LoVo (cell line): ENCODE results near the gene FXYD5.

ENCODE experiments used
- DNase-seq: peaks from one replicate; pipeline ENCODE4 v3.0.0-alpha.2; 2016; ENCODE audit warnings: low spot score

The FXYD5 gene

DNA sequence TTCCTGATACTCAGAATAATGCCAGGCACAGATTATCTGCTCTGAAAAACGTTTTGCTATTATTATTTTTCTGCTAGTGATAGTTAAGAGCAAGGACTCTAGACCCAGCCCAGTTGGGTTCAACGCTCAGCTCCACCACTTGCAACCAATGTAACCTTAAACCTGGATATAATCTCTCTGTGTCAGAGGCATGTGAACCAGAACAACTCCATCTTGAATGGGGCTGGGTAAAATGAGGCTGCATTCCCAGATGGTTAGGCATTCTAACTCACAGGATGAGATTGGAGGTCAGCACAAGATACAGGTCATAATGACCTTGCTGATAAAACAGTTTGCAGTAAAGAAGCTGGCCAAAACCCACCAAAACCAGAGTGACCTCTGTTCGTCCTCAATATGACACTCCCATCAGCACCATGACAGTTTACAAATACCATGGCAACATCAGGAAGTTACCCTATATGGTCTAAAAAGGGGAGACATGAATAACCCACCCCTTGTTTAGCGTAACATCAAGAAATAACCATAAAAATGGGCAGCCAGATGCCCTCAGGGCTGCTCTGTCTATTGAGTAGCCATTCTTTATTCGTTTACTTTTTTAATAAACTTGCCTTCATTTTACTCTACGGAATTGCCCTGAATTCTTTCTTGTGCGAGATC is 60.4 kb downstream of the FXYD5 start:
- no peak for DNase-seq

DNA sequence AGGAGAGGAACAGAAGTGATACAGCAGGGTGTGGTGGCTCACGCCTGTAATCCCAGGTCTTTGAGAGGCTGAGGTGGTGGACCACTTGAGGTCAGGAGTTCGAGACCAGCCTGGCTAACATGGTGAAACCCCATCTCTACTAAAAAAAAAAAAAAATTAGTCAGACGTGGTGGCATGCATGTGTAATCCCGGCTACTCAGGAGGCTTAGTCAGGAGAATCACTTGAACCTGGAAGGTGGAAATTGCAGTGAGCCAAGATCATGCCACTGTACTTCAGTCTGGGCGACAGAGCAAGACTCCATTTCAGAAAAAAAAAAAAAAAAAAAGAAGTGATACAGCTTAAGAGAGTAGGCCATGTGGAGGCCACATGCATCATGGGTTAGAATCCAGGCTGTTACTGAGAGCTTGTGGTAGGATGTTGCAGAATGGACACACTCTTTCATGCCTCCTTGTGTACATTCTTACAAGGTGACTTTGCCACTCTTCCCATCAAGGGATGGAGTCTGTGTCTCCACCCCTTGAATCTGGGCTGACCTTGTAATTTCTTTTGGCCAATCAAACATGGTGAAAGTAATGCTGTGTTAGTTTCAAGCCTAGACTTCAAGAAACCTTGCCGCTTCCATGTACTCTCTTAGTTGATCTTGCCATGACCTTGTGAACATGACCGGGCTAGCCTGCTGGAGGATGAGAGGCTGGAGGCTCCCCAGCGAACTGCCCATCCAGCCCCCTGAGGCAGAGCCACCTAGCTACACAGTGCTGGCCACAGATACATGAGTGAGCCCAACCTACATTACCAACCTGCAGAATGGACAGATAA is 61.7 kb downstream of the FXYD5 start:
- DNase-seq = no peak

DNA sequence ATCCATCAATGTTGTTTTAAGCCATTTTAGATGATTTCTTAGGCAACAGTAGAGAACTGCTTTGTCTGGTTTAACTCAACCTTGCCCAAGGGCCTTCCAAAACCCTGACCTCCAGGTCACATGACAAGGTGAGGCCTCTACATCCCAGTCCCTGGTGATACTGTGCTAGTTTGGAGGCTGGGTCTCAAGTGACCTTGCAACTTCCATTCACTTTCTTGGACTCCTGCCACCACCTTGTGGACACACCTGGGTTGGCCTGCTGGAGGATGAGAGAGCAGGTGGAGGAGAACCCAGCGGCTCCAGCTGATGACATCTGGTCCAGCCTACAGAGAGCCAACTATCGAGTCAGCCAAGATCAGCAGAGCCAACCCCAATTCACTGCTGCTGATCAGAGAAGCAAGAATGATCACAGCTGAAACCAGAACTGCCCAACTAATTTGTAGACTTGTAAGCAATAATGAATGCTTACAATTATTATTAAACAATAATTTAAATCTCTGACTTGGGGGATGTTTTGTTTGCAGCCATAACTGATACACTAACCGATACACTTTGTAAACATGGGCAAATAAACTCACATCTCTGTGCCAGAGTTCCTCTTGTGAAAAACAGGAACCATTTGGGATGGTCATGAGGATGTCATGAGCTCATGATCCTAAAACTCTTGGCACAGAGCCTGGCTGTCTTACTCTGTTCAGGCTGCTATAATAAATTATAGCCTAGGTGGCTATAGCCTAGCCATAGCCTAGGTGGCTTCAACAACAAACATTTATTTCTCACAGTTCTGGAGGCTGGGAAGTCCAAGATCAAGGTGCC is 62.5 kb downstream of the FXYD5 start:
- DNase-seq = peak; percentile 20

DNA sequence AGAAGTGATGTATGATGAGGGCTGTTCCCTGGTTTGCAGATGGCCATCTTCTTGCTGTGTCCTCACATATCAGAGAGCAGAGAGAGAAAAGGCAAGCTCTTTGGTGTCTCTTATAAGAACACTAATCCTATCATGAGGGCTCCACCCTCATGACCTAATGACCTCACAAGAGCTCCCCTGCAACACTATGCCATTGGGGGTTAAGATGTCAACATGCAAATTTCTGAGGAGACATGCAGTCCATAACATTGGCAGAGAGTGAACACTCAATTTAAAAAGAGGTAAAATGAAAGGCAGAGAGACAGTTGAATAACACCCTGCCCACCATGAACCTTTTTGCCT is 63.1 kb downstream of the FXYD5 start:
- no peak for DNase-seq

DNA sequence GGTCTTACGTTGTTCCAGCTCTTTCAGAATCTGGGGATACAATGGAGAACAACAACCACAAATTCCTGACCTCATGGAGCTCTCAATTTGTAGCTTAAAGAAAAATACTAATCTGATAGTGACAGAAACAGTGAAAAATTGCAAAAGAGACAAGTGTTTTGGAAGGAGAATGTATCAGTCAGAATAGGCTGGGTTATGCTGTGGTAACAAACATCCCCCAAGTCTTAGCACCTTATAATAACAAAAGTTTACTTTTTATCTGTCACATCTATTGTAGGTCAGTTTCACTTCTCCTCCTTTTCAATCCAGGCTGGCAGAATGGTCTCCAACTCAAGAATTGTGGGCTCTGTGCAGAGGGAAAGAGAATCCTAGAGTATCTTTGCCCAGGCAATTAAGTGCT is 64.5 kb downstream of the FXYD5 start:
- no peak for DNase-seq
